Measurements from ENCODE around the gene CNR2.

DNA sequence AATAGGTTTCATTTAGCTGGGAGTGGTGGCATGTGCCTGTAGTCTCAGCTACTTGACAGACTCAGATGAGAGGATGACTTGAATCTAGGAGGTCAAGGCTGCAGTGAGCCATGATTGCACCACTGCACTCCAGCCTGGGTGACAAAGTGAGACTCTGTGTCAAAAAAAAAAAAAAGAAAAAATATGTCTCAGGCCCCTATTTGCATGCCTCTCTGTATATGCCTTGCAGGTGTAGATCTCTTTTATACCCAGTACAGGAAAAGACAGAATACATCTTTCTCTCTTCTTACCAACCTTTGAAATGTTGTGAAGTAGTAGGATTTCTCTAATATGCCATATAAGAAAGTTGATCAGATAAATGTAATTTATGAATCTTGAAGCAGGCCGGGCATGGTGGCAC is 6.4 kb downstream of the CNR2 start:
- TF ChIP-seq SP1 (IDR thresholded peaks at IDR 0.05) (no peak), BHLHE40 (IDR thresholded peaks at IDR 0.05; ENCODE audit: borderline replicate concordance) (no peak), FOXM1 (IDR thresholded peaks at IDR 0.05; ENCODE audit: borderline replicate concordance) (no peak), ARNT (IDR thresholded peaks at IDR 0.05) (no peak), ELF4 (IDR thresholded peaks at IDR 0.05) (no peak), FOXK2 (IDR thresholded peaks at IDR 0.05) (no peak), TARDBP (IDR thresholded peaks at IDR 0.05) (no peak), FOXA1 (IDR thresholded peaks at IDR 0.05) (no peak)
- TF ChIP-seq, protein P1, sequence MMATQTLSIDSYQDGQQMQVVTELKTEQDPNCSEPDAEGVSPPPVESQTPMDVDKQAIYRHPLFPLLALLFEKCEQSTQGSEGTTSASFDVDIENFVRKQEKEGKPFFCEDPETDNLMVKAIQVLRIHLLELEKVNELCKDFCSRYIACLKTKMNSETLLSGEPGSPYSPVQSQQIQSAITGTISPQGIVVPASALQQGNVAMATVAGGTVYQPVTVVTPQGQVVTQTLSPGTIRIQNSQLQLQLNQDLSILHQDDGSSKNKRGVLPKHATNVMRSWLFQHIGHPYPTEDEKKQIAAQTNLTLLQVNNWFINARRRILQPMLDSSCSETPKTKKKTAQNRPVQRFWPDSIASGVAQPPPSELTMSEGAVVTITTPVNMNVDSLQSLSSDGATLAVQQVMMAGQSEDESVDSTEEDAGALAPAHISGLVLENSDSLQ (IDR thresholded peaks at IDR 0.05) = no peak

Data from HEK293T (cell line).